Left lung (tissue), 10 donors: ENCODE data around the gene PIGS. TPM values are rescaled to one million over a fixed set of nuclear protein-coding genes. Genes with fewer than 3 reads are reported as not detected.
"Not testable (repeated sequence)": the region's sequence is repeated elsewhere in the genome, so short reads cannot be mapped to it uniquely, and the experiment has no call there.

Experiments used
- ATAC-seq: fragments of 200-7000 bp; cut with Tn5 transposase; one replicate; pipeline ENCODE4 v1.9.1; 2020; ENCODE audit warnings: moderate library complexity
- DNase-seq, 4 donors: peaks; one replicate each; pipeline ENCODE4 v3.0.0-alpha.2; 2013 to 2020
- H3K27ac ChIP-seq, 2 donors: fragments of 200-600 bp; sonication (generic) in 1 of 2; one replicate each; pipeline versions ENCODE4 v1.5.0 to v1.8.0; 2020 to 2021
- H3K27me3 ChIP-seq, 2 donors: fragments of 200-600 bp; sonication (generic) in 1 of 2; one replicate each; pipeline versions ENCODE4 v1.5.0 to v1.8.0; 2020 to 2021
- H3K36me3 ChIP-seq, 2 donors: fragments of 200-600 bp; sonication (generic) in 1 of 2; one replicate each; pipeline versions ENCODE4 v1.5.0 to v1.8.0; 2020 to 2021
- H3K4me1 ChIP-seq, 2 donors: fragments of 200-600 bp; one replicate each; pipeline ENCODE4 v1.8.0; 2021
- H3K4me3 ChIP-seq, 2 donors: fragments of 200-600 bp; sonication (generic) in 1 of 2; one replicate each; pipeline versions ENCODE4 v1.5.0 to v1.8.0; 2020 to 2021; ENCODE audit warnings: mild to moderate bottlenecking in 1 of 2
- H3K9me3 ChIP-seq, 2 donors: fragments of 200-600 bp; sonication (generic) in 1 of 2; one replicate each; pipeline versions ENCODE4 v1.5.0 to v1.8.0; 2020 to 2021
- intact Hi-C, 2 donors: fragments of 100-400 bp; cut with DNase I; formaldehyde crosslinking; loops; one replicate each; pipeline versions ENCODE4 v1.11.2 to v1.14.2; 2022
- polyA plus RNA-seq, 6 donors: library from polyadenylated mRNA; unstranded; fragments of 120-200 nt; gene quantifications; one replicate each; pipeline ENCODE4 v1.2.1, GENCODE V29; 2013; ENCODE audit not compliant: insufficient read length in 6 of 6
- total RNA-seq, 2 donors: library from RNA; stranded (reverse); fragmentation: NEBNext Ultra II Directional; extraction: Animal tissue kit (Norgen Biotek cat#: 25700); gene quantifications; one replicate each; pipeline ENCODE4 v1.2.1, GENCODE V29; 2021
- TF ChIP-seq, protein P1 (sequence below), 2 donors: fragments of 200-600 bp; sonication (generic) in 1 of 2; IDR thresholded peaks; one replicate each; pipeline versions ENCODE4 v1.5.0 to v1.8.0; 2021; ENCODE audit warnings: antibody characterized with exemption in 2 of 2
- donor health status: DM: no; HTN: yes; CAD: no.
- donor health status: DM: no; HTN: no; CAD: no.

PIGS gene
- total and polyA plus RNA-seq, 8 donors: 57.9 to 66.6 (median 63.1) TPM

- TF ChIP-seq, protein P1, sequence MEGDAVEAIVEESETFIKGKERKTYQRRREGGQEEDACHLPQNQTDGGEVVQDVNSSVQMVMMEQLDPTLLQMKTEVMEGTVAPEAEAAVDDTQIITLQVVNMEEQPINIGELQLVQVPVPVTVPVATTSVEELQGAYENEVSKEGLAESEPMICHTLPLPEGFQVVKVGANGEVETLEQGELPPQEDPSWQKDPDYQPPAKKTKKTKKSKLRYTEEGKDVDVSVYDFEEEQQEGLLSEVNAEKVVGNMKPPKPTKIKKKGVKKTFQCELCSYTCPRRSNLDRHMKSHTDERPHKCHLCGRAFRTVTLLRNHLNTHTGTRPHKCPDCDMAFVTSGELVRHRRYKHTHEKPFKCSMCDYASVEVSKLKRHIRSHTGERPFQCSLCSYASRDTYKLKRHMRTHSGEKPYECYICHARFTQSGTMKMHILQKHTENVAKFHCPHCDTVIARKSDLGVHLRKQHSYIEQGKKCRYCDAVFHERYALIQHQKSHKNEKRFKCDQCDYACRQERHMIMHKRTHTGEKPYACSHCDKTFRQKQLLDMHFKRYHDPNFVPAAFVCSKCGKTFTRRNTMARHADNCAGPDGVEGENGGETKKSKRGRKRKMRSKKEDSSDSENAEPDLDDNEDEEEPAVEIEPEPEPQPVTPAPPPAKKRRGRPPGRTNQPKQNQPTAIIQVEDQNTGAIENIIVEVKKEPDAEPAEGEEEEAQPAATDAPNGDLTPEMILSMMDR (IDR thresholded peaks at IDR 0.05): no peak
- H3K4me3 ChIP-seq: no peak overlapping the region
- H3K4me1 ChIP-seq: no peaks in the 10 kb centered on the region
- intact Hi-C loops: loop anchor here in 1 of 2 donors (10.0 kb wide), 1 partner anchor 68 kb away; no protein-coding TSS in a partner anchor
- H3K27me3 ChIP-seq: no peaks in the 10 kb centered on the region
- H3K36me3 ChIP-seq: peaks cover 0 to 83% of the 10 kb centered on the region in 2 donors
- no peaks in the 10 kb centered on the region for H3K9me3 ChIP-seq
- H3K27ac ChIP-seq: no peak overlapping the region
- no peak for ATAC-seq
- DNase-seq: no peak
These were observed 41.2 kb upstream of the PIGS start for GRCh38 chr17:28612531-28612930.

DNA sequence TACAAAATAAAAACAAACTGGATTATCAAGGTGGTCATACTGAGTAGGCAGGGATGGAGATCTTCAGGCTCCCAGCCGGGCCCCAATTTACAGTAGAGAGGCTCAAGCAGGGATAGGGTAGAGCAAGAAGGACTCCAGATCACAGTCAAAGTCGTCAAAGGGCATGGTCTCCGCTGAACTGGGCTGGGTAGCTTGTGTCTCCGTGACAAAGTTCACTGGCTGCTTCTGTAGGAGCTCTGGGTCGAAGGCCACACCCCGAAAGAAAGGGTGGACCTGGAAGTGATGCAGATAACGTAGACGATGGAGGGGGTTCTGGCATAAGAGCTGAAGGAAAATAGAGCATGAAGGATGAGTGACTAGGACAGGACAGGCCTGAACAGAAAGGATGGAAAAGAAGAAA, 39.1 kb upstream of the PIGS start:
- TF ChIP-seq, protein P1 (IDR thresholded peaks at IDR 0.05): no peak
- Histone ChIP-seq H3K9me3 (no peaks in the 10 kb centered on the region), H3K27me3 (no peaks in the 10 kb centered on the region), H3K4me1 (no peaks in the 10 kb centered on the region), H3K27ac (no peak overlapping the region), H3K4me3 (no peak overlapping the region), H3K36me3 (peaks cover 0 to 62% of the 10 kb centered on the region in 2 donors)
- DNase-seq: no peak
- no peak for ATAC-seq
- intact Hi-C loops: loop anchor here in 1 of 2 donors (10.0 kb wide), 1 partner anchor 66 kb away; no protein-coding TSS in a partner anchor

DNA sequence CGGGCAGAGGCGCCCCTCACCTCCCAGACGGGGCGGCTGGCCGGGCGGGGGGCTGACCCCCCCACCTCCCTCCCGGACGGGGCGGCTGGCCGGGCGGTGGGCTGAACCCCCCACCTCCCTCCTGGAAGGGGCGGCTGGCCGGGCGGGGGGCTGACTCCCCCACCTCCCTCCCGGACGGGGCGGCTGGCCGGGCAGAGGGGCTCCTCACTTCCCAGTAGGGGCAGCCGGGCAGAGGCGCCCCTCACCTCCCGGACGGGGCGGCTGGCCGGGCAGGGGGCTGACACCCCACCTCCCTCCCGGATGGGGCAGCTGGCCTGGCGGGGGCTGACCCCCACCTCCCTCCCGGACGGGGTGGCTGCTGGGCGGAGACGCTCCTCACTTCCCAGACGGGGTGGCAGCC, 32.7 kb upstream of the PIGS start:
- ATAC-seq, DNase-seq, H3K27ac ChIP-seq, H3K36me3 ChIP-seq, H3K4me3 ChIP-seq, intact Hi-C loops, H3K27me3 ChIP-seq, H3K9me3 ChIP-seq: not testable (repeated sequence)
- H3K4me1 ChIP-seq: peaks cover 0 to 12% of the 10 kb centered on the region in 2 donors

DNA sequence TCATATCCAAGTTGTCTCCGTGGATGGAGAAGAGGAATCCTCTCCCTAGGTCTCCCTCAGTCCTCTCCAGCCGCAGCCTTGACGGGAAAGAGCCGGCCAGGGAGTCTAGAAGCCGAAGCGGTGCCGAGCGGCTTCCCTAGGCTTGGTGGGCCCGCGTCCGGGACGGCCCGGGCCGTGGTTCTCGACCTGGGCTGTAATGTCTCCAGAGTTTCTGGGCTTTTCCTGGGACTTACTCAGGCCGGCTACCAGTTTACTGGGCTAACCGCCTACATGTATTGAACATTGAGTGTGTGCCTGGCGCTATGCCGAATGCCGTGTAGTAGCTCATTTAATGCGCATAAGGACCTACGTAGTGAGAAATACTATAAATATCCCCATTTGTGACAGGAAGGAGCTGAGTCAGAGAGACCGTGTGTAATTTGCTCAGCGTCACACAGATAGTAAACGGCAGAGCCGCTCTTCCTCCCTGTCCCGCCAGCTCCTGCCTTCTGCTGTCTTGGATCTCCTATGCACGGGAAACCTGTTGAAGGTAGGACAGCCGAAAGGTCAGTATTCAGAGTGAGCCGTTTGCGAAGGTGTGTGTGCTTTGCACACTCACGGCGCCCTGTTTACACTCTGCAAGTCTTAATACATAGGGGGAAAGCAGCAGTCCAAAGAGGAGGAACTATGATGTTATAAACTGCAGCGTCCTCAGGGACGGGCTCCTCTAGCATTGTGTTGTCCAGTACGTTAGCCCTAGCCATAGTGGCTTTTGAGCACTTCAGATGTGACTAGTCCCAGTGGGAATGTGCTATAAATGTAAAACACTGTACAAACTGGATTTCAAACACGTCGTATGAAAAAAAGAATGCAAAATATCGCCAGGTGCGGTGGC, 28.2 kb upstream of the PIGS start:
- peak overlapping the region; percentile 53 to 67 for H3K4me3 ChIP-seq
- intact Hi-C loops: no loop called here
- H3K4me1 ChIP-seq: peaks cover 5 to 28% of the 10 kb centered on the region in 2 donors
- no peaks in the 10 kb centered on the region for H3K36me3 ChIP-seq
- peak overlapping the region; percentile 97 to 98 for H3K27ac ChIP-seq
- no peaks in the 10 kb centered on the region for H3K9me3 ChIP-seq
- DNase-seq (peak in 3 of 4 donors; percentile 61 to 71 (median 69)), ATAC-seq (peak; percentile 64)
- TF ChIP-seq, protein P1 (IDR thresholded peaks at IDR 0.05): no peak
- H3K27me3 ChIP-seq: no peaks in the 10 kb centered on the region

GRCh38 chr17:28598799-28599310, 27.5 kb upstream of the PIGS start, which contains the start of gene SPAG5:
SPAG5 (minus strand) TSS chr17:28599025; CDS start chr17:28598946, 79 bp downstream.
- TF ChIP-seq, protein P1 (IDR thresholded peaks at IDR 0.05): no peak

More at GRCh38 chr17:28598799-28599310, 27.5 kb upstream of the PIGS start, which contains the start of gene SPAG5:
- peak within 1 kb of the TSS; percentile 97 to 98 for H3K27ac ChIP-seq
- no peaks in the 10 kb centered on the region for H3K27me3 ChIP-seq
- ATAC-seq (peak; percentile 99), DNase-seq (peak; percentile 89 to 98 (median 96))
- H3K9me3 ChIP-seq: no peaks in the 10 kb centered on the region
- H3K36me3 ChIP-seq: no peaks in the 10 kb centered on the region
- intact Hi-C loops: no loop called here
- peak within 1 kb of the TSS; percentile 53 to 67 for H3K4me3 ChIP-seq
- H3K4me1 ChIP-seq: peaks cover 5 to 28% of the 10 kb centered on the region in 2 donors
